Loucy (cell line): Measurements from ENCODE around the gene CFAP300.

Source experiments
- EZH2phosphoT487 ChIP-seq: fragments of 200-600 bp; IDR thresholded peaks from 2 replicates; pipeline ENCODE4 v1.6.1; 2018; ENCODE audit warnings: antibody characterized with exemption, mild to moderate bottlenecking, moderate library complexity, borderline replicate concordance
- TF ChIP-seq, protein P1 (sequence below): fragments of 200-600 bp; sonication (generic); conservative IDR thresholded peaks from 2 replicates; pipeline ENCODE4 v1.5.1; 2014; ENCODE audit warnings: mild to moderate bottlenecking, antibody characterized with exemption, low read length

DNA sequence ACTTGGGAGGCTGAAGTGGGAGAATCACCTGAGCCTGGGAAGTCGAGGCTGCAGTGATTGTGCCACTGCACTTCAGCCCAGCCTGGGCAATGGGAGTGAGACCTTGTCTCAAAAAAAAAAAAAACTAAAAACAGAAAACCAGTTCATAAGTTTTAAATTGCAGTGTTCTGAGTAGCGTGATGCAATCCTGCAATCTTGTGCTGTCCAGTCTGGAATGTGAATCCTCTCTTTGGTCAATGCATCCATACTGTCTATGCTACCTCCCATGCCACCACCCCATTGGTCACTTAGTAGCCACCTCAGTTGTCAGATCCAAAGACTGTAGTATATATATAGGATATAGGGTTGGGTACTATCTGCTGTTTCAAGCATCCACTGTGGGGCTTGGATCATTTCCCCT lies 74.1 kb downstream of the CFAP300 start:
- TF ChIP-seq, protein P1, sequence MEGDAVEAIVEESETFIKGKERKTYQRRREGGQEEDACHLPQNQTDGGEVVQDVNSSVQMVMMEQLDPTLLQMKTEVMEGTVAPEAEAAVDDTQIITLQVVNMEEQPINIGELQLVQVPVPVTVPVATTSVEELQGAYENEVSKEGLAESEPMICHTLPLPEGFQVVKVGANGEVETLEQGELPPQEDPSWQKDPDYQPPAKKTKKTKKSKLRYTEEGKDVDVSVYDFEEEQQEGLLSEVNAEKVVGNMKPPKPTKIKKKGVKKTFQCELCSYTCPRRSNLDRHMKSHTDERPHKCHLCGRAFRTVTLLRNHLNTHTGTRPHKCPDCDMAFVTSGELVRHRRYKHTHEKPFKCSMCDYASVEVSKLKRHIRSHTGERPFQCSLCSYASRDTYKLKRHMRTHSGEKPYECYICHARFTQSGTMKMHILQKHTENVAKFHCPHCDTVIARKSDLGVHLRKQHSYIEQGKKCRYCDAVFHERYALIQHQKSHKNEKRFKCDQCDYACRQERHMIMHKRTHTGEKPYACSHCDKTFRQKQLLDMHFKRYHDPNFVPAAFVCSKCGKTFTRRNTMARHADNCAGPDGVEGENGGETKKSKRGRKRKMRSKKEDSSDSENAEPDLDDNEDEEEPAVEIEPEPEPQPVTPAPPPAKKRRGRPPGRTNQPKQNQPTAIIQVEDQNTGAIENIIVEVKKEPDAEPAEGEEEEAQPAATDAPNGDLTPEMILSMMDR, result no peak
- TF ChIP-seq EZH2phosphoT487, result no peak
